Progenitor cell of endocrine pancreas (in vitro differentiated cells): Measurements from ENCODE around the gene CCM2. TPM values are rescaled to one million over a fixed set of nuclear protein-coding genes. Genes with fewer than 3 reads are reported as not detected.

ENCODE experiments used
- DNase-seq: peaks from one replicate; pipeline ENCODE4 v3.0.0; 2021; ENCODE audit warnings: low spot score; ENCODE audit not compliant: unreplicated experiment
- H3K27ac Mint-ChIP-seq: 2 replicates; pipeline ENCODE4 v1.8.0; 2021; ENCODE audit warnings: mild to moderate bottlenecking, moderate library complexity, mixed read lengths
- H3K27me3 Mint-ChIP-seq: 2 replicates; pipeline ENCODE4 v1.8.0; 2021; ENCODE audit warnings: mixed read lengths
- H3K36me3 Mint-ChIP-seq: 2 replicates; pipeline ENCODE4 v1.8.0; 2022; ENCODE audit warnings: mixed read lengths; ENCODE audit not compliant: insufficient read depth
- H3K4me1 Mint-ChIP-seq: 2 replicates; pipeline ENCODE4 v1.8.0; 2021; ENCODE audit warnings: low read depth, mixed read lengths
- H3K4me3 Mint-ChIP-seq: 2 replicates; pipeline ENCODE4 v1.8.0; 2021; ENCODE audit warnings: low read depth, mild to moderate bottlenecking, moderate library complexity, mixed read lengths
- H3K9me3 Mint-ChIP-seq: 2 replicates; pipeline ENCODE4 v1.8.0; 2021; ENCODE audit warnings: low read depth, mixed read lengths
- total RNA-seq: library from RNA; stranded (reverse); gene quantifications from 2 replicates; pipeline ENCODE4 v1.2.1, GENCODE V29; 2021
- TF ChIP-seq, protein P1 (sequence below): fragments of 200-600 bp; sonication (generic); IDR thresholded peaks from one replicate; pipeline ENCODE4 v1.5.0; 2021; ENCODE audit warnings: antibody characterized with exemption, mild to moderate bottlenecking; ENCODE audit not compliant: unreplicated experiment

The CCM2 gene
- total RNA-seq, 1 donor from 2014 or later = 43.0 TPM

DNA sequence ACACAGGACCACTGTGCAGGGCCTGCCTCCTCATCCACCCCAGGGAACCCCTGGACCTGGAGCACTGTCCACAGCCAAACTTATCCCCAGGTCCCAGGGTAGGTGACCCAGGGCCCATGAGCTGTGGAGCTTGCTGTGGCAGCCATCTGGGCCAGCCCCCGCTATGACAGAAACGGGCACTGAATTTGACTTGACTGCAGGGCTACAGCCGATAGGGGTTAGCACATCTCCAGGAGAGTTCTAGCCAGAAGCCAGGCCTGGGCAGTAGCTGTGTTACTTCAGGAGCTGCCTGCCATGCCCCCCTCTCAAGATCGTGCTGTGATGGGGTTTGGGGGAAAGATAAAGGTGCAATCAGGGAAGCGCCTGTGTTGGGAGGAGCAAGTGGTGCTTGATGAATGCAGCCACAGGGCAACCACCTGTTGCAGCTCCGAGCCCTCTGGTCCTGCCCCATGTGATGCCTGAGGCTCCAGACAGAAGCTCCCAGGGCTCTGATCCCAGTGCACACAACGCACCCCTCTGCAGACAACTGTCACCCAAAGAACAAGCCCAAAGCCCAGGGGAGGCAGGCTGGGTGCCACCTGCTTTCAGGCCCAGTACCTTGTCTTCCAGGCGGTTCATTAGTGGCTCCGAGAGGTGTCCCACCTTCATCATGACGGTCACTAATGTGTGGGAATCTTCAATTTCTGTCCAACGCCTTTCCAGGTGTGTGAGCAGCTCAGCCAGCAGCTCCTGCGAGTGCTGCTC is 105.0 kb downstream of the CCM2 start:
- Mint-ChIP-seq H3K27me3 (no peaks in the 10 kb centered on the region), H3K4me3 (no peak overlapping the region), H3K36me3 (peaks cover 11% of the 10 kb centered on the region), H3K27ac (no peak overlapping the region), H3K9me3 (no peaks in the 10 kb centered on the region), H3K4me1 (peaks cover under 1% of the 10 kb centered on the region)
- no peak for DNase-seq
- TF ChIP-seq, protein P1, sequence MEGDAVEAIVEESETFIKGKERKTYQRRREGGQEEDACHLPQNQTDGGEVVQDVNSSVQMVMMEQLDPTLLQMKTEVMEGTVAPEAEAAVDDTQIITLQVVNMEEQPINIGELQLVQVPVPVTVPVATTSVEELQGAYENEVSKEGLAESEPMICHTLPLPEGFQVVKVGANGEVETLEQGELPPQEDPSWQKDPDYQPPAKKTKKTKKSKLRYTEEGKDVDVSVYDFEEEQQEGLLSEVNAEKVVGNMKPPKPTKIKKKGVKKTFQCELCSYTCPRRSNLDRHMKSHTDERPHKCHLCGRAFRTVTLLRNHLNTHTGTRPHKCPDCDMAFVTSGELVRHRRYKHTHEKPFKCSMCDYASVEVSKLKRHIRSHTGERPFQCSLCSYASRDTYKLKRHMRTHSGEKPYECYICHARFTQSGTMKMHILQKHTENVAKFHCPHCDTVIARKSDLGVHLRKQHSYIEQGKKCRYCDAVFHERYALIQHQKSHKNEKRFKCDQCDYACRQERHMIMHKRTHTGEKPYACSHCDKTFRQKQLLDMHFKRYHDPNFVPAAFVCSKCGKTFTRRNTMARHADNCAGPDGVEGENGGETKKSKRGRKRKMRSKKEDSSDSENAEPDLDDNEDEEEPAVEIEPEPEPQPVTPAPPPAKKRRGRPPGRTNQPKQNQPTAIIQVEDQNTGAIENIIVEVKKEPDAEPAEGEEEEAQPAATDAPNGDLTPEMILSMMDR = no peak

DNA sequence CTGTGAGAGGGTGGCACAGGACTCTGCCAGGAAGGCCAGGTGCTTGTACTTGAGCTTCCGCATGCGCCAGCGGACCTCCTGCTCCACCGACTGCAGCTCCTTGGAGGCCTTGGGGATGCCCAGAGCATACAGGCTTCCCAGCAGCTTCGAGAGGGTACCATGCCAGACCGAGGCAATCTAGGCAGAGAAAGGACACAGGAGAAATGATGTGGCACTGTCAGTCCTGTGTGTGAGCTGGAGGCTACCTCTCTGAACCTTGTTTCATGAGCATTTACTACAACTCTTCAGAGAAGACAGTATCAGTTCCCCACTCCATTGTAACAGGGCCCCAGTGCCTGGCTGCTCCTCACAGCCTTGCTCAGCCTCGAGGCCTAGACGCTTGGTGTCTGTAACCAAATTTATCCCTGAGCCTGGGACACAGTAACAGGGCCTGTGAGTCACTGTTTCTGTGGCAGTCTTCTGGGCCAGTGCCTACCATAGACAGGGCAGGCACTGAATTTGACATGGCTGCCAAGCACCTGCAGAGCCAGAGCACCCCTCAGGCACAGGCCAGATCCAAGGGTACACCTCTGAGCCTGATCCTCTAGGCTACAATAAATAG is 105.7 kb downstream of the CCM2 start:
- no peak overlapping the region for H3K27ac Mint-ChIP-seq
- no peaks in the 10 kb centered on the region for H3K27me3 Mint-ChIP-seq
- TF ChIP-seq, protein P1 = no peak
- peaks cover 4% of the 10 kb centered on the region for H3K4me1 Mint-ChIP-seq
- peaks cover 11% of the 10 kb centered on the region for H3K36me3 Mint-ChIP-seq
- no peak for DNase-seq
- H3K4me3 Mint-ChIP-seq = no peak overlapping the region
- H3K9me3 Mint-ChIP-seq = no peaks in the 10 kb centered on the region

DNA sequence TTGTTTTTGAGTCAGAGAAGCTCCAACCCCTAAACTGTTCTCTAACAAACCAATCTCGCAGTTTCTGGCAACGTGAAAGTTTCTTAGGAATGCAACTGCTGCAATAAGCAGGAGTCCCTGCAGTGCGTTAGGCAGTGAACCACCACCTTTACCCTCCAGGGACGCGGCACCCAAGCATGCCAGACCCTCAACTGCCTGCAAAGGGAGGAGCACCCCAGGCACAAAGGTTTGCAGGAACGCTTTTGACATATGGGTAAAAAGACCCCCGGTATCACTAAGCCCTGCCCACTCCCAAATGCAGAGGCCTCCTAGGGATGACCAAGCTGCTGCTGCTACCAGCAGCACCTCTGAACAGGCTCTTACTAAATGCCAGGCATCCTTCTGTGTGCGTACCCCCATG is 106.8 kb downstream of the CCM2 start:
- Mint-ChIP-seq H3K4me1 (peaks cover 8% of the 10 kb centered on the region), H3K27ac (no peak overlapping the region), H3K4me3 (no peak overlapping the region), H3K36me3 (peaks cover 11% of the 10 kb centered on the region), H3K9me3 (no peaks in the 10 kb centered on the region), H3K27me3 (no peaks in the 10 kb centered on the region)
- DNase-seq = no peak
- TF ChIP-seq, protein P1 = no peak

GRCh38 chr7:45107356-45107755 is 107.4 kb downstream of the CCM2 start:
- Mint-ChIP-seq H3K9me3 (no peaks in the 10 kb centered on the region), H3K36me3 (peaks cover 11% of the 10 kb centered on the region), H3K27me3 (no peaks in the 10 kb centered on the region), H3K4me3 (no peak overlapping the region), H3K4me1 (peaks cover 9% of the 10 kb centered on the region), H3K27ac (no peak overlapping the region)
- TF ChIP-seq, protein P1 = no peak
- DNase-seq = no peak

GRCh38 chr7:45108863-45109262 is 108.9 kb downstream of the CCM2 start:
- Mint-ChIP-seq H3K27ac (no peak overlapping the region), H3K4me1 (peaks cover 11% of the 10 kb centered on the region), H3K9me3 (no peaks in the 10 kb centered on the region), H3K36me3 (peaks cover 11% of the 10 kb centered on the region), H3K27me3 (peaks cover 3% of the 10 kb centered on the region), H3K4me3 (peak overlapping the region; percentile 26)
- no peak for DNase-seq
- TF ChIP-seq, protein P1 = no peak
